ENCODE results near the gene MINDY2.

The MINDY2 gene

GRCh38 chr15:58770857-58771620 lies at the start of gene MINDY2:
TSS of gene MINDY2 (plus strand) at chr15:58771302. CDS start at chr15:58771396, 94 bp downstream.
- DNase-seq (ENCODE audit: low read depth in 2 of 3, low spot score in 2 of 3): peak; percentile 72 to 93 (median 91)

GRCh38 chr15:58724466-58724865 lies 46.6 kb upstream of the MINDY2 start:
- no peak for DNase-seq (ENCODE audit: low read depth in 2 of 3, low spot score in 2 of 3)

- no peak for DNase-seq (ENCODE audit: low read depth in 2 of 3, low spot score in 2 of 3)
Observed at GRCh38 chr15:58726867-58727266, 44.2 kb upstream of the MINDY2 start.

GRCh38 chr15:58731756-58732535 lies 39.2 kb upstream of the MINDY2 start:
- no peak for DNase-seq (ENCODE audit: low read depth in 2 of 3, low spot score in 2 of 3)

GRCh38 chr15:58732625-58733363 lies 38.3 kb upstream of the MINDY2 start:
- DNase-seq (ENCODE audit: low read depth in 2 of 3, low spot score in 2 of 3): no peak

GRCh38 chr15:58734859-58735258 lies 36.2 kb upstream of the MINDY2 start:
- DNase-seq (ENCODE audit: low read depth in 2 of 3, low spot score in 2 of 3): no peak

GRCh38 chr15:58736018-58736643 lies 35.0 kb upstream of the MINDY2 start:
- no peak for DNase-seq (ENCODE audit: low read depth in 2 of 3, low spot score in 2 of 3)

- DNase-seq (ENCODE audit: low read depth in 2 of 3, low spot score in 2 of 3): no peak
Observed at GRCh38 chr15:58737298-58737697, 33.8 kb upstream of the MINDY2 start.

GRCh38 chr15:58738046-58738707 lies 32.9 kb upstream of the MINDY2 start:
- no peak for DNase-seq (ENCODE audit: low read depth in 2 of 3, low spot score in 2 of 3)

GRCh38 chr15:58740436-58740835 lies 30.7 kb upstream of the MINDY2 start:
- no peak for DNase-seq (ENCODE audit: low read depth in 2 of 3, low spot score in 2 of 3)

GRCh38 chr15:58741032-58741431 lies 30.1 kb upstream of the MINDY2 start:
- DNase-seq (ENCODE audit: low read depth in 2 of 3, low spot score in 2 of 3): no peak

GRCh38 chr15:58742022-58742813 lies 28.9 kb upstream of the MINDY2 start:
- DNase-seq (ENCODE audit: low read depth in 2 of 3, low spot score in 2 of 3): no peak

GRCh38 chr15:58742819-58743502 lies 28.1 kb upstream of the MINDY2 start:
- no peak for DNase-seq (ENCODE audit: low read depth in 2 of 3, low spot score in 2 of 3)

GRCh38 chr15:58746174-58746573 lies 24.9 kb upstream of the MINDY2 start:
- no peak for DNase-seq (ENCODE audit: low read depth in 2 of 3, low spot score in 2 of 3)

- no peak for DNase-seq (ENCODE audit: low read depth in 2 of 3, low spot score in 2 of 3)
Observed at GRCh38 chr15:58748040-58748851, 22.9 kb upstream of the MINDY2 start.

- peak in 2 of 3 experiments; percentile 22 for DNase-seq (ENCODE audit: low read depth in 2 of 3, low spot score in 2 of 3)
Observed at GRCh38 chr15:58748852-58749531, 22.1 kb upstream of the MINDY2 start.

GRCh38 chr15:58749532-58750337 lies 21.4 kb upstream of the MINDY2 start, which contains the start of gene ADAM10:
TSS of gene ADAM10 (minus strand) at chr15:58749707. CDS start at chr15:58749534, 173 bp downstream.
- DNase-seq (ENCODE audit: low read depth in 2 of 3, low spot score in 2 of 3): peak; percentile 90 to 99 (median 97)

Data from activated CD8-positive, alpha-beta memory T cell treated with anti-CD3 and anti-CD28 coated beads for 48 hours (primary cell).